Ovary (tissue), 3 donors: Measurements from ENCODE around the gene CDC42EP1.

Experiments used
- CTCF ChIP-seq, 3 donors: fragments of 450-650 bp in 2 of 3; fragments of 200-600 bp in 1 of 3; IDR thresholded peaks; one replicate each; pipeline versions ENCODE4 v1.5.1 to v1.8.0; 2016 to 2022; ENCODE audit warnings: antibody characterized with exemption in 3 of 3, mild to moderate bottlenecking in 1 of 3
- EP300 ChIP-seq: sonication (generic); formaldehyde crosslinking; IDR thresholded peaks from one replicate; pipeline ENCODE4 v1.6.1; 2017; ENCODE audit warnings: antibody characterized with exemption
- donor health status: DM: no; HTN: no; CAD: no.

GRCh38 chr22:37525073-37525745 is 35.1 kb upstream of the CDC42EP1 start:
- no peak for TF ChIP-seq CTCF (IDR thresholded peaks at IDR 0.05)
- TF ChIP-seq EP300: no peak
